Measurements from ENCODE around the gene CIB4. TPM values are rescaled to one million over a fixed set of nuclear protein-coding genes. Genes with fewer than 3 reads are reported as not detected.

Gene CIB4
- total and polyA plus RNA-seq, 2 experiments from 2014 or later, result not detected

DNA sequence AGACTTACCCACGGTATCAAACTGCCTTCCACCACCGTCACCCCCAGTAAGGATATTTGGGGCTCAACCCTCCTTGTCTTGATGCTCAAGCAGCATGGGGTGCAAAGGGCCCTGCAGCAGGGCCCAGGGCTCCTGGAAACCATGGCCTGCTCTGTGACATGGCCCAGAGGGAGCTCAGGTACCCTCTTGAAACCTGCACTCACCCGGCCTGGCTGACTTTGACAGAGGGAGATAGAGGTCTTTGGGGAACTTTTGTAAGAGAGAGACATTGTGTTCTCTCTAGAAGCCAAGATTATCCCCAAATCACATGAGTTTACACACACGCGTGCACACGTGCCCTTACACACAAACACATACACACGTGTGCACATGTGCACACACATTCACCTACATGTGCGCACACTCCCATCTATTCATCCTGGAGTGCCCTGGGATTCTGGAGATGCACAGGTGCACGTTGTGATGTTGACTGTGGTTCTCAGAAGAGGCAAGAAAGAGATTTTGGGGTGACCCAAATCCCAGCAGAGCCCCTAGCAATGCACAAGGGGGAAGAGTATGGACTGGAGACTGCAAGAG, 31.7 kb upstream of the CIB4 start:
- TF ChIP-seq EZH2 (IDR thresholded peaks at IDR 0.05; ENCODE audit: insufficient read depth, poor library complexity, severe bottlenecking) (no peak), EZH2phosphoT487 (IDR thresholded peaks at IDR 0.05; ENCODE audit: insufficient read depth, low read depth) (no peak)
- 0 out of 2 replicates have a peak, but pooled peaks cover 6% of the 10 kb centered on the region for H3F3A ChIP-seq (ENCODE audit: insufficient read depth)
- H3K4me1 ChIP-seq (ENCODE audit: insufficient read depth), result peaks cover 11% of the 10 kb centered on the region
- no peak overlapping the region for H3K4me3 ChIP-seq
- no peak overlapping the region for H2AFZ ChIP-seq
- H3K4me2 ChIP-seq (ENCODE audit: unreplicated experiment), result no peak overlapping the region
- no peaks in the 10 kb centered on the region for H4K20me1 ChIP-seq (ENCODE audit: insufficient read depth)
- no peak overlapping the region for H3K9ac ChIP-seq
- no peaks in the 10 kb centered on the region for H3K9me3 ChIP-seq (ENCODE audit: low read depth)
- 67 to 68% methylated on average over 9 of the region's 9 CpGs for WGBS, 2 experiments (ENCODE audit: low coverage in 1 of 2, low lambda C conversion rate in 2 of 2, missing lambda C conversion rate in 2 of 2)
- DNase-seq, result no peak
- no peaks in the 10 kb centered on the region for H3K36me3 ChIP-seq (ENCODE audit: low read depth)
- in situ Hi-C loops (cut with MboI), result no loop called here
- peaks cover 15% of the 10 kb centered on the region; the same call in 1 of the 2 replicates for H3K27me3 ChIP-seq (replicated peaks; ENCODE audit: insufficient read depth)
- no peaks in the 10 kb centered on the region for H3K79me2 ChIP-seq (ENCODE audit: insufficient read depth)
- H3K9me2 ChIP-seq (ENCODE audit: insufficient read depth), result no peaks in the 10 kb centered on the region
- no peak overlapping the region for H3K27ac ChIP-seq

- no peak overlapping the region for H2AFZ ChIP-seq
- H3F3A ChIP-seq (ENCODE audit: insufficient read depth), result 0 out of 2 replicates have a peak, but pooled peaks cover 6% of the 10 kb centered on the region
- H3K27me3 ChIP-seq (replicated peaks; ENCODE audit: insufficient read depth), result peaks cover 15% of the 10 kb centered on the region; the same call in 1 of the 2 replicates
- no peaks in the 10 kb centered on the region for H3K9me3 ChIP-seq (ENCODE audit: low read depth)
- H3K4me3 ChIP-seq, result no peak overlapping the region
- H4K20me1 ChIP-seq (ENCODE audit: insufficient read depth), result no peaks in the 10 kb centered on the region
- no peak overlapping the region for H3K27ac ChIP-seq
- 56 to 57% methylated on average over 9 to 11 of the region's 11 CpGs for WGBS, 2 experiments (ENCODE audit: low coverage in 1 of 2, low lambda C conversion rate in 2 of 2, missing lambda C conversion rate in 2 of 2)
- H3K9ac ChIP-seq, result no peak overlapping the region
- TF ChIP-seq EZH2 (IDR thresholded peaks at IDR 0.05; ENCODE audit: insufficient read depth, poor library complexity, severe bottlenecking) (no peak), EZH2phosphoT487 (IDR thresholded peaks at IDR 0.05; ENCODE audit: insufficient read depth, low read depth) (no peak)
- H3K36me3 ChIP-seq (ENCODE audit: low read depth), result no peaks in the 10 kb centered on the region
- H3K4me1 ChIP-seq (ENCODE audit: insufficient read depth), result peaks cover 11% of the 10 kb centered on the region
- H3K9me2 ChIP-seq (ENCODE audit: insufficient read depth), result no peaks in the 10 kb centered on the region
- no peak for DNase-seq
- in situ Hi-C loops (cut with MboI), result no loop called here
- H3K4me2 ChIP-seq (ENCODE audit: unreplicated experiment), result no peak overlapping the region
- H3K79me2 ChIP-seq (ENCODE audit: insufficient read depth), result no peaks in the 10 kb centered on the region
Measured at GRCh38 chr2:26672112-26672817, 31.1 kb upstream of the CIB4 start.

GRCh38 chr2:26671691-26672090, 30.5 kb upstream of the CIB4 start:
- in situ Hi-C loops (cut with MboI), result no loop called here
- H3K27ac ChIP-seq, result no peak overlapping the region
- H3K79me2 ChIP-seq (ENCODE audit: insufficient read depth), result no peaks in the 10 kb centered on the region
- H3K9me2 ChIP-seq (ENCODE audit: insufficient read depth), result no peaks in the 10 kb centered on the region
- H3K4me1 ChIP-seq (ENCODE audit: insufficient read depth), result peaks cover 11% of the 10 kb centered on the region
- H3K4me2 ChIP-seq (ENCODE audit: unreplicated experiment), result no peak overlapping the region
- H3K27me3 ChIP-seq (replicated peaks; ENCODE audit: insufficient read depth), result peaks cover 15% of the 10 kb centered on the region; the same call in 1 of the 2 replicates
- H3K4me3 ChIP-seq, result no peak overlapping the region
- H3K9ac ChIP-seq, result no peak overlapping the region
- H3K36me3 ChIP-seq (ENCODE audit: low read depth), result no peaks in the 10 kb centered on the region
- no peak overlapping the region for H2AFZ ChIP-seq
- H4K20me1 ChIP-seq (ENCODE audit: insufficient read depth), result no peaks in the 10 kb centered on the region
- H3F3A ChIP-seq (ENCODE audit: insufficient read depth), result 0 out of 2 replicates have a peak, but pooled peaks cover 6% of the 10 kb centered on the region
- H3K9me3 ChIP-seq (ENCODE audit: low read depth), result no peaks in the 10 kb centered on the region
- 74 to 77% methylated on average over 5 of the region's 5 CpGs for WGBS, 2 experiments (ENCODE audit: low coverage in 1 of 2, low lambda C conversion rate in 2 of 2, missing lambda C conversion rate in 2 of 2)
- TF ChIP-seq EZH2 (IDR thresholded peaks at IDR 0.05; ENCODE audit: insufficient read depth, poor library complexity, severe bottlenecking), result no peak
- TF ChIP-seq EZH2phosphoT487 (IDR thresholded peaks at IDR 0.05; ENCODE audit: insufficient read depth, low read depth), result no peak
- DNase-seq, result no peak

- H3K4me2 ChIP-seq (ENCODE audit: unreplicated experiment), result no peak overlapping the region
- no peaks in the 10 kb centered on the region for H3K36me3 ChIP-seq (ENCODE audit: low read depth)
- H3K9me3 ChIP-seq (ENCODE audit: low read depth), result no peaks in the 10 kb centered on the region
- no peak overlapping the region for H3K4me3 ChIP-seq
- H3K79me2 ChIP-seq (ENCODE audit: insufficient read depth), result no peaks in the 10 kb centered on the region
- no peaks in the 10 kb centered on the region for H3K9me2 ChIP-seq (ENCODE audit: insufficient read depth)
- no peak overlapping the region for H3K9ac ChIP-seq
- in situ Hi-C loops (cut with MboI), result no loop called here
- H4K20me1 ChIP-seq (ENCODE audit: insufficient read depth), result no peaks in the 10 kb centered on the region
- 0 out of 2 replicates have a peak, but pooled peaks cover 6% of the 10 kb centered on the region for H3F3A ChIP-seq (ENCODE audit: insufficient read depth)
- H3K4me1 ChIP-seq (ENCODE audit: insufficient read depth), result peaks cover 14% of the 10 kb centered on the region
- peaks cover 15% of the 10 kb centered on the region; the same call in 1 of the 2 replicates for H3K27me3 ChIP-seq (replicated peaks; ENCODE audit: insufficient read depth)
- no peak overlapping the region for H2AFZ ChIP-seq
- no peak for TF ChIP-seq EZH2 (IDR thresholded peaks at IDR 0.05; ENCODE audit: insufficient read depth, poor library complexity, severe bottlenecking)
- TF ChIP-seq EZH2phosphoT487 (IDR thresholded peaks at IDR 0.05; ENCODE audit: insufficient read depth, low read depth), result no peak
- no peak overlapping the region for H3K27ac ChIP-seq
- WGBS, 2 experiments (ENCODE audit: low coverage in 1 of 2, low lambda C conversion rate in 2 of 2, missing lambda C conversion rate in 2 of 2), result 88 to 92% methylated on average over 5 of the region's 5 CpGs
- DNase-seq, result no peak
Measured at GRCh38 chr2:26670931-26671460, 29.8 kb upstream of the CIB4 start.

Data from GM23248 (cell line).